H1 (cell line): ENCODE results near the gene ANKRD65. TPM values are rescaled to one million over a fixed set of nuclear protein-coding genes. Genes with fewer than 3 reads are reported as not detected.
A peak's percentile ranks its signal among the peaks of the same experiment; 100 is the strongest.

Experiments
- CTCF ChIA-PET: fragments of 300-600 bp; sonication (Branson Sonifier 250); formaldehyde crosslinking; loops from one replicate; lab custom pipeline; 2021; ENCODE audit not compliant: partially characterized antibody; lab: Charles Lee
- POLR2A ChIA-PET: fragments of 300-600 bp; sonication (Branson Sonifier 250); formaldehyde crosslinking; loops from one replicate; lab custom pipeline; 2021; ENCODE audit warnings: inconsistent platforms; ENCODE audit not compliant: partially characterized antibody; lab: Charles Lee
- DNase-seq, 2 experiments: peaks; one replicate each; pipeline versions ENCODE4 v3.0.0 to v3.0.0-alpha.2; 2010 to 2022; ENCODE audit warnings: low spot score in 2 of 2, low read depth in 1 of 2, mixed read lengths in 1 of 2
- FAIRE-seq: peaks from 2 replicates; lab custom pipeline; 2011; peaks lifted over from hg19 to GRCh38; lab: Jason Lieb, UNC
- H2AFZ ChIP-seq: 2 replicates; pipeline ENCODE4 v1.8.1; 2012; ENCODE audit warnings: low read length, inconsistent platforms
- H2AK5ac ChIP-seq: 2 replicates; pipeline ENCODE4 v1.6.1; 2013; ENCODE audit warnings: low read depth, low read length
- H2BK120ac ChIP-seq: replicated peaks from 2 replicates; pipeline ENCODE3; 2013; ENCODE audit warnings: low read depth, low read length, inconsistent platforms
- H2BK12ac ChIP-seq: 2 replicates; pipeline ENCODE4 v1.6.1; 2013; ENCODE audit warnings: low read depth, low read length
- H2BK15ac ChIP-seq: 2 replicates; pipeline ENCODE4 v1.6.1; 2013; ENCODE audit warnings: low read length
- H2BK20ac ChIP-seq: 2 replicates; pipeline ENCODE4 v1.6.1; 2013; ENCODE audit warnings: low read length
- H2BK5ac ChIP-seq: 2 replicates; pipeline ENCODE4 v1.6.1; 2013; ENCODE audit warnings: low read depth, low read length
- H3K14ac ChIP-seq: 2 replicates; pipeline ENCODE4 v1.6.1; 2013; ENCODE audit warnings: inconsistent platforms; ENCODE audit not compliant: insufficient read length
- H3K18ac ChIP-seq: 2 replicates; pipeline ENCODE4 v1.6.1; 2013; ENCODE audit warnings: low read length; ENCODE audit errors: extremely low read depth
- H3K23ac ChIP-seq: 2 replicates; pipeline ENCODE4 v1.6.1; 2013; ENCODE audit warnings: inconsistent platforms; ENCODE audit not compliant: insufficient read length
- H3K23me2 ChIP-seq: 2 replicates; pipeline ENCODE4 v1.6.1; 2013; ENCODE audit warnings: low read depth, low read length
- H3K27ac ChIP-seq: 2 replicates; pipeline ENCODE4 v1.6.1; 2011; ENCODE audit warnings: low read depth, low read length, inconsistent platforms
- H3K27me3 ChIP-seq, 4 experiments: replicated peaks in 1 of 4; 1 replicate in 1 of 4; 2 replicates in 3 of 4; pipeline versions ENCODE4 v1.6.1 to v1.8.1; 2011 to 2013; ENCODE audit warnings: low read length in 3 of 4, mild to moderate bottlenecking in 3 of 4, inconsistent platforms in 2 of 4, mixed read lengths in 2 of 4, moderate library complexity in 1 of 4; ENCODE audit not compliant: control insufficient read depth in 3 of 4, insufficient read depth in 3 of 4; ENCODE audit errors: extremely low read depth in 1 of 4
- H3K36me3 ChIP-seq, 4 experiments: 2 replicates each; pipeline versions ENCODE4 v1.6.1 to v1.8.1; 2011 to 2013; ENCODE audit warnings: mild to moderate bottlenecking in 4 of 4, low read length in 3 of 4, moderate library complexity in 2 of 4, control low read depth in 1 of 4, inconsistent platforms in 1 of 4; ENCODE audit not compliant: insufficient read depth in 4 of 4, control insufficient read depth in 2 of 4
- H3K4ac ChIP-seq: replicated peaks from 2 replicates; pipeline ENCODE3; 2013; ENCODE audit warnings: low read length, low read depth, mixed read lengths, inconsistent platforms; ENCODE audit not compliant: insufficient read length
- H3K4me1 ChIP-seq, 4 experiments: replicated peaks in 1 of 4; 1 replicate in 1 of 4; 2 replicates in 3 of 4; pipeline versions ENCODE4 v1.6.1 to v1.8.1; 2011 to 2013; ENCODE audit warnings: low read length in 3 of 4, inconsistent platforms in 2 of 4, mixed read lengths in 1 of 4; ENCODE audit not compliant: insufficient read depth in 4 of 4, control insufficient read depth in 3 of 4
- H3K4me2 ChIP-seq, 2 experiments: 2 replicates each; pipeline versions ENCODE4 v1.6.1 to v1.8.1; 2011 to 2013; ENCODE audit warnings: low read depth in 2 of 2, low read length in 2 of 2, control low read depth in 1 of 2, inconsistent platforms in 1 of 2, mild to moderate bottlenecking in 1 of 2; ENCODE audit not compliant: insufficient read depth in 1 of 2
- H3K4me3 ChIP-seq, 4 experiments: fragments of 200-600, 300-600 bp in 1 of 4; sonication (generic), shearing (Covaris generic), sonication (Bioruptor Twin) in 1 of 4; 2 replicates each; pipeline versions ENCODE4 v1.5.1 to v1.8.1; 2011 to 2016; ENCODE audit warnings: low read length in 4 of 4, low read depth in 3 of 4, control low read depth in 2 of 4, inconsistent platforms in 2 of 4, mild to moderate bottlenecking in 2 of 4, mixed read lengths in 1 of 4, moderate library complexity in 1 of 4; ENCODE audit not compliant: insufficient read depth in 2 of 4; ENCODE audit errors: extremely low read depth in 1 of 4
- H3K56ac ChIP-seq: replicated peaks from 2 replicates; pipeline ENCODE3; 2013; ENCODE audit warnings: low read depth, mild to moderate bottlenecking, mixed read lengths, low read length, inconsistent platforms; ENCODE audit not compliant: insufficient read length
- H3K79me1 ChIP-seq: 2 replicates; pipeline ENCODE4 v1.6.1; 2013; ENCODE audit warnings: low read depth, low read length, control low read depth
- H3K79me2 ChIP-seq, 2 experiments: 2 replicates each; pipeline versions ENCODE4 v1.6.1 to v1.8.1; 2012 to 2013; ENCODE audit warnings: low read length in 2 of 2, mild to moderate bottlenecking in 2 of 2, inconsistent platforms in 1 of 2; ENCODE audit not compliant: insufficient read depth in 2 of 2, control insufficient read depth in 1 of 2
- H3K9ac ChIP-seq, 4 experiments: replicated peaks in 1 of 4; 1 replicate in 1 of 4; 2 replicates in 3 of 4; pipeline versions ENCODE4 v1.6.1 to v1.8.1; 2011 to 2013; ENCODE audit warnings: low read depth in 3 of 4, low read length in 3 of 4, control low read depth in 2 of 4, mild to moderate bottlenecking in 2 of 4, moderate library complexity in 2 of 4, inconsistent platforms in 1 of 4; ENCODE audit errors: extremely low read depth in 1 of 4
- H3K9me3 ChIP-seq, 2 experiments: 2 replicates each; pipeline versions ENCODE4 v1.6.1 to v1.8.1; 2012 to 2013; ENCODE audit warnings: mild to moderate bottlenecking in 2 of 2, moderate library complexity in 2 of 2, control low read depth in 1 of 2, inconsistent platforms in 1 of 2, low read depth in 1 of 2, low read length in 1 of 2, mixed read lengths in 1 of 2; ENCODE audit not compliant: insufficient read depth in 2 of 2
- H4K20me1 ChIP-seq, 2 experiments: replicated peaks in 1 of 2; 2 replicates each; pipeline versions ENCODE3 to v1.8.1; 2011 to 2013; ENCODE audit warnings: inconsistent platforms in 2 of 2, low read length in 2 of 2, mild to moderate bottlenecking in 1 of 2; ENCODE audit not compliant: insufficient read depth in 2 of 2, control insufficient read depth in 1 of 2
- H4K5ac ChIP-seq: 2 replicates; pipeline ENCODE4 v1.6.1; 2013; ENCODE audit warnings: low read length, low read depth, mixed read lengths, inconsistent platforms; ENCODE audit not compliant: insufficient read length
- H4K8ac ChIP-seq: 2 replicates; pipeline ENCODE4 v1.8.0; 2013; ENCODE audit warnings: mild to moderate bottlenecking, moderate library complexity, low read length, inconsistent platforms; ENCODE audit not compliant: insufficient read depth; ENCODE audit errors: extremely low read depth
- H4K91ac ChIP-seq: replicated peaks from 2 replicates; pipeline ENCODE3; 2013; ENCODE audit warnings: low read length, mixed read lengths, inconsistent platforms; ENCODE audit not compliant: insufficient read length
- WGBS, 2 experiments: shearing (Covaris generic) in 1 of 2; methylation state at CpG; one replicate each; pipeline versions ENCODE4 v1.1.6 to v1.1.7; 2013 to 2015; ENCODE audit warnings: low lambda C conversion rate in 2 of 2, mixed read lengths in 2 of 2, inconsistent platforms in 1 of 2, low coverage in 1 of 2, missing lambda C conversion rate in 1 of 2; ENCODE audit not compliant: insufficient replicate concordance in 2 of 2, insufficient coverage in 1 of 2, insufficient read length in 1 of 2; ENCODE audit errors: extremely low coverage in 1 of 2, missing lambda C conversion rate in 1 of 2; 5-methylcytosine and 5-hydroxymethylcytosine counted together
- polyA plus RNA-seq, 7 experiments: library from polyadenylated mRNA; depleted of rRNA in 3 of 7; stranded (reverse) in 5 of 7; unstranded in 2 of 7; fragments of >200 nt in 5 of 7; fragments of 200-250 nt in 2 of 7; gene quantifications; 1 replicate in 5 of 7; 2 replicates in 1 of 7; 4 replicates in 1 of 7; pipeline versions ENCODE4 v1.2.1 to v1.2.3, GENCODE V29; 2011 to 2013; ENCODE audit warnings: missing spikeins in 2 of 7, mixed read lengths in 2 of 7
- total RNA-seq: library from RNA; stranded (reverse); fragmentation: NEBNext Ultra II Directional; extraction: Animal tissue kit (Norgen Biotek cat#: 25700); gene quantifications from 2 replicates; pipeline ENCODE4 v1.2.1, GENCODE V29; 2021

The ANKRD65 gene
- total and polyA plus RNA-seq, 2 of the 8 experiments (the other 6 are each of a cell fraction or from before 2014, with no cell fraction given) = 1.8 to 2.0 TPM

DNA sequence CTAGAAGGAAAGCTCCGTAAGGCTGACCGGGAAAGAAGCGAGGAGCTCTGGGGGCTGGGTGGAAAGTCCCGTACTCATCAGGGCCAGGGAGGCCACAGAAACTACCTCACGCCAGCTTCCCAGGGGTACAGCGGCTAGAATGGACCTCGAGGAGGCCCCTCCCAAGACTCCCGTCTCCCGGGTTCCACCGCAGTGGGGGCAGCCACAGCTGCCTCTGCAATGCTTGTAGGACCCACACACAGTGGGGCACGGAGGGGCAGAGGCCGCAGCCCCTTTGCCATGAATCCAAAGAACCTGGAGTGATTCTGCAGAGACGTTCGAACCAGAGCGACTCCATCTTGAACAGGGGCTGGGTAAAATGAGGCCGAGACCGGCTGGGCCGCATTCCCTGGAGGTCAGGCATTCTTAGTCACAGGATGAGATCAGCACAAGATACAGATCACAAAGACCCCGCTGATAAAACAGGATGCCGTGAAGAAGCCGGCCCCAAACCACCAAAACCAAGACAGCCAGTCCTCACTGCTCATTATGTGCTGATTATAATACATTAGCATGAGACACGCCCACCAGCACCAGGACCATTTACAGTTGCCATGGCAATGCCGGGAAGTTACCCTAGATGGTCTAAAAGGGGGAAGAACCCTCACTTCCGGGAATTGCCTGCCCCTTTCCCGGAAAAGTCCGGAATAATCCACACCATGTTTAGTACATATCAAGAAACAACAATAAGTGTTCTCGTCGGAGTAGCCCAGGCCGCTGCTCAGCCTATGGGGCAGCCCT is 1.6 kb upstream of the ANKRD65 start:
- H4K5ac ChIP-seq = no peak overlapping the region
- H2AFZ ChIP-seq = no peak overlapping the region
- CTCF ChIA-PET = interaction anchor here (1.1 to 2.9 kb wide), 4 partner anchors 9 to 18 kb away, joined by 3 to 12 read pairs (median 5); partner anchors contain the start of gene MRPL20

More for the DNA sequence above, 1.6 kb upstream of the ANKRD65 start:
- H2BK120ac ChIP-seq = no peak overlapping the region
- H2BK15ac ChIP-seq = 0 out of 2 replicates have a peak overlapping the region, but pooled peaks have one; percentile 72
- 0 out of 2 replicates have a peak overlapping the region, but pooled peaks have one; percentile 40 for H2BK12ac ChIP-seq
- H3K23ac ChIP-seq = no peak overlapping the region
- POLR2A ChIA-PET = interaction anchor here (0.7 to 22.9 kb wide), 4 partner anchors 10 to 36 kb away, joined by 3 to 515 read pairs (median 30); partner anchors contain the start of genes CCNL2, MRPL20 and VWA1
- DNase-seq (no peak), FAIRE-seq (peak; percentile 48)
- 0 out of 2 replicates have a peak overlapping the region, but pooled peaks have one; percentile 2 for H3K27ac ChIP-seq
- no peak overlapping the region for H4K91ac ChIP-seq
- H3K14ac ChIP-seq = no peak overlapping the region
- H3K4me2 ChIP-seq = peak overlapping the region in 1 of 2 experiments; percentile 27; a peak in 1 of 4 replicates
- no peak overlapping the region for H3K18ac ChIP-seq
- H2AK5ac ChIP-seq = no peak overlapping the region
- H3K79me2 ChIP-seq = no peaks in the 10 kb centered on the region
- H3K4me3 ChIP-seq = no peak overlapping the region
- 77% methylated on average over 29 of the region's 29 CpGs; no CpG with 5 or more reads in 1 of the 2 experiments for WGBS, 2 experiments
- no peaks in the 10 kb centered on the region for H3K79me1 ChIP-seq
- H2BK5ac ChIP-seq = peak overlapping the region; percentile 77
- H3K4ac ChIP-seq = no peak overlapping the region
- no peaks in the 10 kb centered on the region; a peak in 2 of 7 replicates for H3K27me3 ChIP-seq
- H2BK20ac ChIP-seq = no peak overlapping the region; the same call in 1 of the 2 replicates
- H3K9ac ChIP-seq = no peak overlapping the region
- H3K36me3 ChIP-seq = no peaks in the 10 kb centered on the region
- no peak overlapping the region for H4K8ac ChIP-seq
- H3K23me2 ChIP-seq = peaks cover 12% of the 10 kb centered on the region; the same call in 1 of the 2 replicates
- H4K20me1 ChIP-seq = no peaks in the 10 kb centered on the region
- H3K56ac ChIP-seq = no peak overlapping the region
- H3K9me3 ChIP-seq = no peaks in the 10 kb centered on the region
- H3K4me1 ChIP-seq = peaks cover 0 to 41% (median 33%) of the 10 kb centered on the region in 4 experiments; a peak in 6 of 7 replicates
